H1 (cell line): ENCODE results near the gene IDH2. TPM values are rescaled to one million over a fixed set of nuclear protein-coding genes. Genes with fewer than 3 reads are reported as not detected.
A peak's percentile ranks its signal among the peaks of the same experiment; 100 is the strongest.

Experiments
- CTCF ChIA-PET: fragments of 300-600 bp; sonication (Branson Sonifier 250); formaldehyde crosslinking; loops from one replicate; lab custom pipeline; 2021; ENCODE audit not compliant: partially characterized antibody; lab: Charles Lee
- POLR2A ChIA-PET: fragments of 300-600 bp; sonication (Branson Sonifier 250); formaldehyde crosslinking; loops from one replicate; lab custom pipeline; 2021; ENCODE audit warnings: inconsistent platforms; ENCODE audit not compliant: partially characterized antibody; lab: Charles Lee
- DNase-seq, 2 experiments: peaks; one replicate each; pipeline versions ENCODE4 v3.0.0 to v3.0.0-alpha.2; 2010 to 2022; ENCODE audit warnings: low spot score in 2 of 2, low read depth in 1 of 2, mixed read lengths in 1 of 2
- FAIRE-seq: peaks from 2 replicates; lab custom pipeline; 2011; peaks lifted over from hg19 to GRCh38; lab: Jason Lieb, UNC
- H2AFZ ChIP-seq: 2 replicates; pipeline ENCODE4 v1.8.1; 2012; ENCODE audit warnings: low read length, inconsistent platforms
- H2AK5ac ChIP-seq: 2 replicates; pipeline ENCODE4 v1.6.1; 2013; ENCODE audit warnings: low read depth, low read length
- H2BK120ac ChIP-seq: replicated peaks from 2 replicates; pipeline ENCODE3; 2013; ENCODE audit warnings: low read depth, low read length, inconsistent platforms
- H2BK12ac ChIP-seq: 2 replicates; pipeline ENCODE4 v1.6.1; 2013; ENCODE audit warnings: low read depth, low read length
- H2BK15ac ChIP-seq: 2 replicates; pipeline ENCODE4 v1.6.1; 2013; ENCODE audit warnings: low read length
- H2BK20ac ChIP-seq: 2 replicates; pipeline ENCODE4 v1.6.1; 2013; ENCODE audit warnings: low read length
- H2BK5ac ChIP-seq: 2 replicates; pipeline ENCODE4 v1.6.1; 2013; ENCODE audit warnings: low read depth, low read length
- H3K14ac ChIP-seq: 2 replicates; pipeline ENCODE4 v1.6.1; 2013; ENCODE audit warnings: inconsistent platforms; ENCODE audit not compliant: insufficient read length
- H3K18ac ChIP-seq: 2 replicates; pipeline ENCODE4 v1.6.1; 2013; ENCODE audit warnings: low read length; ENCODE audit errors: extremely low read depth
- H3K23ac ChIP-seq: 2 replicates; pipeline ENCODE4 v1.6.1; 2013; ENCODE audit warnings: inconsistent platforms; ENCODE audit not compliant: insufficient read length
- H3K23me2 ChIP-seq: 2 replicates; pipeline ENCODE4 v1.6.1; 2013; ENCODE audit warnings: low read depth, low read length
- H3K27ac ChIP-seq: 2 replicates; pipeline ENCODE4 v1.6.1; 2011; ENCODE audit warnings: low read depth, low read length, inconsistent platforms
- H3K27me3 ChIP-seq, 4 experiments: replicated peaks in 1 of 4; 1 replicate in 1 of 4; 2 replicates in 3 of 4; pipeline versions ENCODE4 v1.6.1 to v1.8.1; 2011 to 2013; ENCODE audit warnings: low read length in 3 of 4, mild to moderate bottlenecking in 3 of 4, inconsistent platforms in 2 of 4, mixed read lengths in 2 of 4, moderate library complexity in 1 of 4; ENCODE audit not compliant: control insufficient read depth in 3 of 4, insufficient read depth in 3 of 4; ENCODE audit errors: extremely low read depth in 1 of 4
- H3K36me3 ChIP-seq, 4 experiments: 2 replicates each; pipeline versions ENCODE4 v1.6.1 to v1.8.1; 2011 to 2013; ENCODE audit warnings: mild to moderate bottlenecking in 4 of 4, low read length in 3 of 4, moderate library complexity in 2 of 4, control low read depth in 1 of 4, inconsistent platforms in 1 of 4; ENCODE audit not compliant: insufficient read depth in 4 of 4, control insufficient read depth in 2 of 4
- H3K4ac ChIP-seq: replicated peaks from 2 replicates; pipeline ENCODE3; 2013; ENCODE audit warnings: low read length, low read depth, mixed read lengths, inconsistent platforms; ENCODE audit not compliant: insufficient read length
- H3K4me1 ChIP-seq, 4 experiments: replicated peaks in 1 of 4; 1 replicate in 1 of 4; 2 replicates in 3 of 4; pipeline versions ENCODE4 v1.6.1 to v1.8.1; 2011 to 2013; ENCODE audit warnings: low read length in 3 of 4, inconsistent platforms in 2 of 4, mixed read lengths in 1 of 4; ENCODE audit not compliant: insufficient read depth in 4 of 4, control insufficient read depth in 3 of 4
- H3K4me2 ChIP-seq, 2 experiments: 2 replicates each; pipeline versions ENCODE4 v1.6.1 to v1.8.1; 2011 to 2013; ENCODE audit warnings: low read depth in 2 of 2, low read length in 2 of 2, control low read depth in 1 of 2, inconsistent platforms in 1 of 2, mild to moderate bottlenecking in 1 of 2; ENCODE audit not compliant: insufficient read depth in 1 of 2
- H3K4me3 ChIP-seq, 4 experiments: fragments of 200-600, 300-600 bp in 1 of 4; sonication (generic), shearing (Covaris generic), sonication (Bioruptor Twin) in 1 of 4; 2 replicates each; pipeline versions ENCODE4 v1.5.1 to v1.8.1; 2011 to 2016; ENCODE audit warnings: low read length in 4 of 4, low read depth in 3 of 4, control low read depth in 2 of 4, inconsistent platforms in 2 of 4, mild to moderate bottlenecking in 2 of 4, mixed read lengths in 1 of 4, moderate library complexity in 1 of 4; ENCODE audit not compliant: insufficient read depth in 2 of 4; ENCODE audit errors: extremely low read depth in 1 of 4
- H3K56ac ChIP-seq: replicated peaks from 2 replicates; pipeline ENCODE3; 2013; ENCODE audit warnings: low read depth, mild to moderate bottlenecking, mixed read lengths, low read length, inconsistent platforms; ENCODE audit not compliant: insufficient read length
- H3K79me1 ChIP-seq: 2 replicates; pipeline ENCODE4 v1.6.1; 2013; ENCODE audit warnings: low read depth, low read length, control low read depth
- H3K79me2 ChIP-seq, 2 experiments: 2 replicates each; pipeline versions ENCODE4 v1.6.1 to v1.8.1; 2012 to 2013; ENCODE audit warnings: low read length in 2 of 2, mild to moderate bottlenecking in 2 of 2, inconsistent platforms in 1 of 2; ENCODE audit not compliant: insufficient read depth in 2 of 2, control insufficient read depth in 1 of 2
- H3K9ac ChIP-seq, 4 experiments: replicated peaks in 1 of 4; 1 replicate in 1 of 4; 2 replicates in 3 of 4; pipeline versions ENCODE4 v1.6.1 to v1.8.1; 2011 to 2013; ENCODE audit warnings: low read depth in 3 of 4, low read length in 3 of 4, control low read depth in 2 of 4, mild to moderate bottlenecking in 2 of 4, moderate library complexity in 2 of 4, inconsistent platforms in 1 of 4; ENCODE audit errors: extremely low read depth in 1 of 4
- H3K9me3 ChIP-seq, 2 experiments: 2 replicates each; pipeline versions ENCODE4 v1.6.1 to v1.8.1; 2012 to 2013; ENCODE audit warnings: mild to moderate bottlenecking in 2 of 2, moderate library complexity in 2 of 2, control low read depth in 1 of 2, inconsistent platforms in 1 of 2, low read depth in 1 of 2, low read length in 1 of 2, mixed read lengths in 1 of 2; ENCODE audit not compliant: insufficient read depth in 2 of 2
- H4K20me1 ChIP-seq, 2 experiments: replicated peaks in 1 of 2; 2 replicates each; pipeline versions ENCODE3 to v1.8.1; 2011 to 2013; ENCODE audit warnings: inconsistent platforms in 2 of 2, low read length in 2 of 2, mild to moderate bottlenecking in 1 of 2; ENCODE audit not compliant: insufficient read depth in 2 of 2, control insufficient read depth in 1 of 2
- H4K5ac ChIP-seq: 2 replicates; pipeline ENCODE4 v1.6.1; 2013; ENCODE audit warnings: low read length, low read depth, mixed read lengths, inconsistent platforms; ENCODE audit not compliant: insufficient read length
- H4K8ac ChIP-seq: 2 replicates; pipeline ENCODE4 v1.8.0; 2013; ENCODE audit warnings: mild to moderate bottlenecking, moderate library complexity, low read length, inconsistent platforms; ENCODE audit not compliant: insufficient read depth; ENCODE audit errors: extremely low read depth
- H4K91ac ChIP-seq: replicated peaks from 2 replicates; pipeline ENCODE3; 2013; ENCODE audit warnings: low read length, mixed read lengths, inconsistent platforms; ENCODE audit not compliant: insufficient read length
- CEBPB ChIP-seq: IDR thresholded peaks from 2 replicates; pipeline ENCODE4 v1.6.1; 2012; ENCODE audit warnings: low read depth, low read length
- EGR1 ChIP-seq: IDR thresholded peaks from 2 replicates; pipeline ENCODE4 v1.6.1; 2011; ENCODE audit warnings: low read depth, low read length, borderline replicate concordance
- JUND ChIP-seq: IDR thresholded peaks from 2 replicates; pipeline ENCODE4 v1.6.1; 2011; ENCODE audit warnings: mild to moderate bottlenecking, improper control_type of control experiment, low read length
- MAX ChIP-seq: IDR thresholded peaks from 2 replicates; pipeline ENCODE4 v1.6.1; 2012; ENCODE audit warnings: inconsistent platforms
- POU5F1 ChIP-seq: IDR thresholded peaks from 2 replicates; pipeline ENCODE4 v1.6.1; 2011; ENCODE audit warnings: low read depth, mild to moderate bottlenecking, low read length, moderate library complexity
- RFX5 ChIP-seq: IDR thresholded peaks from 2 replicates; pipeline ENCODE4 v1.6.1; 2011; ENCODE audit warnings: low read depth, low read length, improper control_type of control experiment, borderline replicate concordance
- RXRA ChIP-seq: IDR thresholded peaks from 2 replicates; pipeline ENCODE4 v1.6.1; 2011; ENCODE audit warnings: low read depth, mild to moderate bottlenecking, low read length, moderate library complexity; ENCODE audit not compliant: insufficient read depth
- TEAD4 ChIP-seq: IDR thresholded peaks from 2 replicates; pipeline ENCODE4 v1.6.1; 2012; ENCODE audit warnings: low read depth, low read length, inconsistent platforms, mixed read lengths
- USF2 ChIP-seq: IDR thresholded peaks from 2 replicates; pipeline ENCODE4 v1.6.1; 2011; ENCODE audit warnings: low read length, improper control_type of control experiment
- WGBS, 2 experiments: shearing (Covaris generic) in 1 of 2; methylation state at CpG; one replicate each; pipeline versions ENCODE4 v1.1.6 to v1.1.7; 2013 to 2015; ENCODE audit warnings: low lambda C conversion rate in 2 of 2, mixed read lengths in 2 of 2, inconsistent platforms in 1 of 2, low coverage in 1 of 2, missing lambda C conversion rate in 1 of 2; ENCODE audit not compliant: insufficient replicate concordance in 2 of 2, insufficient coverage in 1 of 2, insufficient read length in 1 of 2; ENCODE audit errors: extremely low coverage in 1 of 2, missing lambda C conversion rate in 1 of 2; 5-methylcytosine and 5-hydroxymethylcytosine counted together
- polyA plus RNA-seq, 7 experiments: library from polyadenylated mRNA; depleted of rRNA in 3 of 7; stranded (reverse) in 5 of 7; unstranded in 2 of 7; fragments of >200 nt in 5 of 7; fragments of 200-250 nt in 2 of 7; gene quantifications; 1 replicate in 5 of 7; 2 replicates in 1 of 7; 4 replicates in 1 of 7; pipeline versions ENCODE4 v1.2.1 to v1.2.3, GENCODE V29; 2011 to 2013; ENCODE audit warnings: missing spikeins in 2 of 7, mixed read lengths in 2 of 7
- total RNA-seq: library from RNA; stranded (reverse); fragmentation: NEBNext Ultra II Directional; extraction: Animal tissue kit (Norgen Biotek cat#: 25700); gene quantifications from 2 replicates; pipeline ENCODE4 v1.2.1, GENCODE V29; 2021

The IDH2 gene
- total and polyA plus RNA-seq, 2 of the 8 experiments (the other 6 are each of a cell fraction or from before 2014, with no cell fraction given) = 64.2 to 84.6 TPM

GRCh38 chr15:90141646-90142045 lies 39.4 kb upstream of the IDH2 start:
- no peak overlapping the region for H2AK5ac ChIP-seq
- no peak overlapping the region for H2BK20ac ChIP-seq
- H3K4me2 ChIP-seq = no peak overlapping the region
- H3K56ac ChIP-seq = no peak overlapping the region
- POLR2A ChIA-PET = interaction anchor here (1.0 to 1.5 kb wide), 3 partner anchors 9 to 138 kb away, joined by 3 to 5 read pairs (median 4); partner anchors contain the start of gene SEMA4B
- peak overlapping the region; percentile 6; the same call in 1 of the 2 replicates for H3K18ac ChIP-seq
- WGBS, 2 experiments = 91% methylated on average over 13 of the region's 13 CpGs; no CpG with 5 or more reads in 1 of the 2 experiments
- H4K91ac ChIP-seq = no peak overlapping the region
- FAIRE-seq (no peak), DNase-seq (no peak)
- no peaks in the 10 kb centered on the region for H3K79me2 ChIP-seq
- H3K14ac ChIP-seq = no peak overlapping the region
- no peaks in the 10 kb centered on the region for H4K20me1 ChIP-seq
- H3K36me3 ChIP-seq = no peaks in the 10 kb centered on the region
- H3K23me2 ChIP-seq = no peaks in the 10 kb centered on the region
- 0 out of 2 replicates have a peak overlapping the region, but pooled peaks have one; percentile 55 for H2BK5ac ChIP-seq
- H3K4me3 ChIP-seq = no peak overlapping the region
- H3K4ac ChIP-seq = no peak overlapping the region
- no peaks in the 10 kb centered on the region for H3K9me3 ChIP-seq
- H3K23ac ChIP-seq = no peak overlapping the region
- no peak overlapping the region; the same call in 1 of the 2 replicates for H4K8ac ChIP-seq
- no peaks in the 10 kb centered on the region for H3K27me3 ChIP-seq
- no peak overlapping the region for H2BK120ac ChIP-seq
- H2BK12ac ChIP-seq = peak overlapping the region; percentile 29; the same call in 1 of the 2 replicates
- H3K9ac ChIP-seq = no peak overlapping the region
- CTCF ChIA-PET = interaction anchor here (0.6 to 12.3 kb wide), 20 partner anchors 11 to 243 kb away, joined by 3 to 115 read pairs (median 5); partner anchors contain the start of genes CIB1, GDPGP1, IDH2 and SEMA4B
- no peak overlapping the region for H4K5ac ChIP-seq
- peak overlapping the region; percentile 75; the same call in 1 of the 2 replicates for H2BK15ac ChIP-seq
- H2AFZ ChIP-seq = peak overlapping the region; percentile 31; the same call in 1 of the 2 replicates
- no peak overlapping the region for H3K27ac ChIP-seq
- no peaks in the 10 kb centered on the region for H3K79me1 ChIP-seq
- no peaks in the 10 kb centered on the region; a peak in 3 of 7 replicates for H3K4me1 ChIP-seq
- TF ChIP-seq CEBPB (no peak), POU5F1 (no peak), TEAD4 (no peak), MAX (no peak), RFX5 (no peak), EGR1 (no peak), USF2 (no peak), JUND (no peak), RXRA (no peak)
